Retinal pigment epithelial cell (primary cell): ENCODE data around the gene EXD1.

Experiments used
- DNase-seq: peaks from one replicate; pipeline ENCODE4 v3.0.0-alpha.2; 2010; ENCODE audit warnings: low read depth
- H3K4me3 ChIP-seq: 2 replicates; pipeline ENCODE4 v1.5.1; 2011; ENCODE audit warnings: mild to moderate bottlenecking, low read length, control low read depth, moderate library complexity
- TF ChIP-seq, protein P1 (sequence below): conservative IDR thresholded peaks from 2 replicates; pipeline ENCODE4 v1.5.1; 2011; ENCODE audit warnings: low read depth, low read length, control low read depth, inconsistent platforms

Gene EXD1

GRCh38 chr15:41161736-41162135 lies 68.8 kb downstream of the EXD1 start:
- TF ChIP-seq, protein P1, sequence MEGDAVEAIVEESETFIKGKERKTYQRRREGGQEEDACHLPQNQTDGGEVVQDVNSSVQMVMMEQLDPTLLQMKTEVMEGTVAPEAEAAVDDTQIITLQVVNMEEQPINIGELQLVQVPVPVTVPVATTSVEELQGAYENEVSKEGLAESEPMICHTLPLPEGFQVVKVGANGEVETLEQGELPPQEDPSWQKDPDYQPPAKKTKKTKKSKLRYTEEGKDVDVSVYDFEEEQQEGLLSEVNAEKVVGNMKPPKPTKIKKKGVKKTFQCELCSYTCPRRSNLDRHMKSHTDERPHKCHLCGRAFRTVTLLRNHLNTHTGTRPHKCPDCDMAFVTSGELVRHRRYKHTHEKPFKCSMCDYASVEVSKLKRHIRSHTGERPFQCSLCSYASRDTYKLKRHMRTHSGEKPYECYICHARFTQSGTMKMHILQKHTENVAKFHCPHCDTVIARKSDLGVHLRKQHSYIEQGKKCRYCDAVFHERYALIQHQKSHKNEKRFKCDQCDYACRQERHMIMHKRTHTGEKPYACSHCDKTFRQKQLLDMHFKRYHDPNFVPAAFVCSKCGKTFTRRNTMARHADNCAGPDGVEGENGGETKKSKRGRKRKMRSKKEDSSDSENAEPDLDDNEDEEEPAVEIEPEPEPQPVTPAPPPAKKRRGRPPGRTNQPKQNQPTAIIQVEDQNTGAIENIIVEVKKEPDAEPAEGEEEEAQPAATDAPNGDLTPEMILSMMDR, result no peak
- H3K4me3 ChIP-seq, result no peak overlapping the region
- no peak for DNase-seq

DNA sequence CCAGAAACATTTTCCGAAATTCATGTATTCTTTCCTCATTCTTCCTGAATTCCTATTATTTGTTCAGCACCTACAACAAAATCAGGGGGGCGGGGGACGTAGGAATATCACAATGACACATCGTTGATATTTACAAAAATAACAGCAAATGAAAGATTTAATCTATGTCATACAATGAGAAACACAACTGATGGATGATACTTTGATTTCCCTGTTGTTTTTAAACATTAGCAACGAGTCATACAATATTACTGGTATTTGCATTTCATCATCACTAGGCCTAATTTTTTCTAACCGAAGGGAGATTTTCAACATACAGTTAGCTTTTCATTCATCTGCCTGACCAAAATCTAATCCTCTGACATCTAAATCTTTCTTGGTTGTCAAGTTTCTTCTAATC lies 69.2 kb downstream of the EXD1 start:
- no peak for DNase-seq
- TF ChIP-seq, protein P1, result no peak
- H3K4me3 ChIP-seq, result no peak overlapping the region

GRCh38 chr15:41160639-41161315 lies 69.8 kb downstream of the EXD1 start:
- TF ChIP-seq, protein P1, result no peak
- no peak for DNase-seq

DNA sequence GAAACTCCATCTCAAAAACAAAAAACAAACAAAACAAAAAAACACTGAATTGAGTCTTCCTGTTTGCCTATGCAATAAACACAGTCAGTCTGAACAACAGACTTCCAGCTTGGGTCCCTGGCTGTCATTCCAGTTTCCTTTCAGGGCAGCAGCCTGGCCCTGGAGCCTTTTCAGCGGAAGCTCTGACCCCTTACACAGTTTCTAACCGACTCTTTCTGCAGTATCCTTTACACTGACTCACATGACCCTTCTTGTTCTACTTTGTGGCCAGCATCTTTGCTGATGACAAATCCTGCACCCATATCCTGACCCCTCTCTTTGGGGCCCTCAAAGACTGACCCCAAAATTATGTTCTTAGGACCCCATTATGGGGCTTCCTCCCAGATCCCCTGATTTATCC lies 76.1 kb downstream of the EXD1 start:
- no peak overlapping the region for H3K4me3 ChIP-seq
- DNase-seq, result no peak
- TF ChIP-seq, protein P1, result no peak

More at GRCh38 chr15:41160639-41161315, 69.8 kb downstream of the EXD1 start:
- H3K4me3 ChIP-seq, result no peak overlapping the region

DNA sequence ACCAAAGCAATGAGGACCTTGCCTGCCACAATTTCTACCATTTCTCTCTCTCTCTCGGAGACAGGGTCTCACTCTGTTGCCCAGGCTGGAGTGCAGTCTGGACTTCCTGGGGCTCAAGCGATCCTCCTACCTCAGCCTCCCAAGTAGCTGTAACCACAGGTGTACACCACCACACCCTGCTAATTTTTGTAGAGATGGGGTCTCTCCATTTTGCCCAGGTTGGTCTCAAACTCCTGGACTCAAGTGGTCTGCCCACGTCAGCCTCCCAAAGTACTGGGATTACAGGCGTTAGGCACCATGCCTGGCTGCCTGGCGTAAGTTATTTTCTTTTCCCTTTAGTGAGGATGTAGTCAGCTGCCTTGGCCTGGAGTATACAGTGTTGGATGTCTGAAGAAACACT lies 76.8 kb downstream of the EXD1 start:
- no peak overlapping the region for H3K4me3 ChIP-seq
- TF ChIP-seq, protein P1, result no peak
- no peak for DNase-seq

DNA sequence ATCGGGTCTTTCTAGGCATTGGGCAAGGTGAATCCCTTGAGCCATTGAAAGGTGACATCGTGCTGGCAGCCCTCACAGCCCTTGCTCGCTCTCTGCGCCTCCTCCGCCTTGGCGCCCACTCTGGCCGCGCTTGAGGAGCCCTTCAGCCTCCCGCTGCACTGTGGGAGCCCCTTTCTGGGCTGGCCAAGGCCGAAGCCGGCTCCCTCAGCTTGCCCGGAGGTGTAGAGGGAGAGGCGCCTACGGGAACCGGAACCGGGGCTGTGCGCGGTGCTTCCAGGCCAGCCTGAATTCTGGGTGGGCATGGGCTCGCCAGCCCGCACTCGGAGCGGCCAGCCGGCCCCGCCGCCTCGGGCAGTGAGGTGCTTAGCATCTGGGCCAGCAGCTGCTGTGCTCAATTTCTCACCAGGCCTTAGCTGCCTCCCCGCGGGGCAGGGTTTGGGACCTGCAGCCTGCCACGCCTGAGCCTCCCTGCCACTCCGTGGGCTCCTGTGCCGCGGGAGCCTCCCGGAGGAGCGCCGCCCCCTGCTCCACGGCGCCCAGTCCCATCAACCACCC lies 79.0 kb downstream of the EXD1 start:
- DNase-seq, result no peak
- TF ChIP-seq, protein P1, result no peak
- H3K4me3 ChIP-seq, result no peak overlapping the region

GRCh38 chr15:41150279-41150678 lies 80.3 kb downstream of the EXD1 start:
- TF ChIP-seq, protein P1, result no peak
- no peak for DNase-seq
- no peak overlapping the region for H3K4me3 ChIP-seq
